HG02938 (cell line): Measurements from ENCODE around the gene FAM186B.
A peak's percentile ranks its signal among the peaks of the same experiment; 100 is the strongest.

Source experiments
- ATAC-seq: cut with Tn5 transposase; IDR thresholded peaks from one replicate; pipeline ENCODE4 v1.9.1; 2021; ENCODE audit warnings: mild to moderate bottlenecking, moderate library complexity; ENCODE audit not compliant: unreplicated experiment

Gene FAM186B

DNA sequence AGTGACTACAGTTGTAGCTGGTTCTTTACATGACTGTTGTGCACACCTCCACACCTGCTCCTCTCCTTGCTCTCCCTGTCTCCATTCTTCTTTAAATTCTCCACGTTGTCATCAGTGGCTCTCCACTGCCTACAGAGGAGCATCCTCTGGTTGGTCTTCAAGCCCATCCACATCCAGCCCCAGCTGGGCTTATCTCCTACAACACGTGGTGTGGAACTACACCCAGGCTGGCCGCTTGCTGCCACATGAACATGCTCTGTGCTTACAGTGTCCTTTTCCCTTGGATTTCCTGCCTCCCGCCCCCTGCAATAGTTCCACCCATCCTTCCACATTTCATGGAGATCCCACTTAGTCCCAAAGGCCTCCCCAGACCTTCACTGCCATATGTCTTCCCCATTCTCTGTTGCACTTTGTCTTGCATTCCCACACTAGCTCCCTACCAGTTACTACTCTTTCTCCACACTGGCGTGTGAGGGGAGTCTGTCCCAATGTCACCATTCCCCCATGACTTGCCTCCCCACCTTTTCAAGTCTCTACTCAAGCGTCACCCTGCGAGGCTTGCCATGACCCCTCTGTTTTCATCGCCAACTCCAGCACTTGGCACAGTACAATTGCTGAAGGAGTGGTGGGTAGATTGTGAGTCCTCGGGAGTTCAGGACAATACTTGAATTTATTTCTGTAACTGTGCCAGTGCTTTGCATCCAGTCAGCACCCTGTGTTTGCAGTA is 27.7 kb downstream of the FAM186B start:
- ATAC-seq: no peak

DNA sequence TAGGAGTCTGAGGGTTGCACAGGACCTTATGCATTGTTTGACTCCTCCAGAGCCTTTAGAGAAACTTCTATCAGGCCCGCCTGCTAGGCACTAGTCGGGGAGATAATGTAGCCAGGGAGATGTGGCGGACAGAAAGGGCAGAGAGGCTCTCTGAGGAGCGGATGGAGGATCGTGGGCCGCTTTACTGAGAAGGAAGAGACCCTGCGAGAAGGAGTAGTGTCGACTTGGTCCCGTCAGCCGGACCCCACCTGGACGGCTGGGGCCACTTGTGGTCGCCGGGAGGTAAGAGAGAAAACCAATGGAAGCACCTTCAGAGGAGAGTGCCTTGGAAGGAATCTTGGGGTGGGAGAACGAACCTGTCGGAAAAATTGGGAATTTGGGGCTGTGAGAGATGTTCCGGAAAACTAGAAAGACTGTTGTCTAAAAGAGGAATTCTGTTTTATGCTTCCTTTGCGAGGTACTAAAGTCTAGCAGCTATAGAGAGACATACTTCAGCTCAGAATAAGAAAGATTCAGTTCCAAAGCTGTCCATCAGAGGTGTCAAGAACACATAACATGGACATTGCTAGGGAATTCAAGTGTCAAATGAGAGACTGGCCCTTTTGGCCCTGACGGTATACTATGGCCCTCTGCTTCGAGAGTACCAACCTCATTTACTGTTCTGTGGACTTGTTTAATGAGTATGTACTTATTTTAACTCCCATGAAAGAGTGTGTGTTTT is 36.8 kb downstream of the FAM186B start:
- peak; percentile 25 for ATAC-seq

DNA sequence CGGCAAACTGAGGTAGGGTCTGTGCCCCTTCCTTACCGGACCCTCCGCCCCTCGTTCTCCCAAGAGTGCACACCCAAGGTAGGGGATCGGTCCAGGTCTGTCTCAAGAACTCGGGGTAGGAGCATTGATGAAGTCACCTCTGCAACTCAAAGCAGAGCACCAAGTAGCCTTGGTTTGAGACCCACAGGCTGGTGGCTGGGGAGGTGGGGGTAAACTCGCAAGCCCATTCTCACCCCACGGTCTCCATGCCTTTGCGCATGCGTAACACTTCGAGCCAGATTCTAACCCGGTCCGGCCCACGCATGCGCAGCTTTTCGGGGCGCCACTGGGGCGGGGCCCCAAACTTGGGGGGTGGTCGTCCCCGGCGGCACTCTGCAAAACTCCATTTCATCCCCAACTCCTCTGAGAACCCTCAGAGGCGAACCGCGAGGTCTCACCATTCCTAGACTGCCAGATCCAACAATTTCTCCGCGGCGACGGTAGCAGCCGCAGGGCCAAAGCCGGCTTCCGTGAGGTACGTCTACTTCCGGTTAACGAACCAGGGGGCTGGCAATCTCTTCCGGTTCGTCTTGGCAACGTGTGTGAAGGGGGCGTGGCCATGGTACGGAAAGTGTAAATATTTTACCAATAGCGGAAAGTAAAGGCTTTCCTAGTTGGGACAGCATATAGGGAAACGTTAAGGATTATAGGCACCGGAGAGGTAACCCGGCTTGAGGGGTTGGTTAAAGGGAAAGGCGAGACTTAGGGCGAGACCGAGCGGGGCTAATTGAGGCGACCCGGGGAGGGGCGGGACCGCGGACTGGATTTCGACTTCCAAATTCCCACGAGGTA is 37.6 kb downstream of the FAM186B start, which contains the start of gene MCRS1:
MCRS1 (minus strand) TSS at position 532 of the 831 bp plus-strand sequence. CDS start 1,411 bp downstream, outside the sequence.
- ATAC-seq: peak; percentile 86

DNA sequence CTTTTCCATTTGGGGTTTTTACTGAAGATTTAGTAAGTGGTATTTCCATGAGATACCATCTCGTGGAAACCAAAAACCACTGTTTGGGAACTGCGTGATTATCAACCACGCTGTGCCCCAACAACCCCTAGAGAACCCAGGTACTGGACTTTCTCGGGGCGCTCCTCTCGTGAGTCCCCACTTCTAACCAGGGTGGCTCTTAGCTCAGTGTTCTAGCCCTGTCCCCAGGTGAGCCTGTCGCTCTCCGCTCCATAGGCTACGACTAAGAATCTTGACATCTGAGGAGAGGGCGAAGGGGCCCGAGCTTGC is 38.2 kb downstream of the FAM186B start:
- no peak for ATAC-seq

DNA sequence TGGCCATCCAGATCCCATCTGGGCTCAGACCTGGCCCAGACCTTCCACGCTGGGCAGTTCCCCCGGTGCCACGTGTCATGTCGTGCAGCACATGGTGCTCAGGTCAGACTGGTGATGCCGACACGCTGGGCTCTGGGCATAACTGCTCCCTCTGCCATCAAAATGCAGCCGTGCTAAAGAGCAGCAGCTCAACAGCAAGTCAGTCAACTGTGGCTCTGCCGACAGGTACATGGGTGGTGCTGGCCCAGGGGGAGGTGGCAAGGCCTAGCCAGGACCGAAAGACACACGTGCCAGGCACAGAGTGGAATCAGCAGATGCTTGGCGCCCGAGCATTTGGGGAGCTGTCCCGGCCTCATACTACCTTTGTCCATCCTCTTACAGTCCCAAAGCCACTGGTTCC is 39.1 kb downstream of the FAM186B start:
- ATAC-seq: no peak

DNA sequence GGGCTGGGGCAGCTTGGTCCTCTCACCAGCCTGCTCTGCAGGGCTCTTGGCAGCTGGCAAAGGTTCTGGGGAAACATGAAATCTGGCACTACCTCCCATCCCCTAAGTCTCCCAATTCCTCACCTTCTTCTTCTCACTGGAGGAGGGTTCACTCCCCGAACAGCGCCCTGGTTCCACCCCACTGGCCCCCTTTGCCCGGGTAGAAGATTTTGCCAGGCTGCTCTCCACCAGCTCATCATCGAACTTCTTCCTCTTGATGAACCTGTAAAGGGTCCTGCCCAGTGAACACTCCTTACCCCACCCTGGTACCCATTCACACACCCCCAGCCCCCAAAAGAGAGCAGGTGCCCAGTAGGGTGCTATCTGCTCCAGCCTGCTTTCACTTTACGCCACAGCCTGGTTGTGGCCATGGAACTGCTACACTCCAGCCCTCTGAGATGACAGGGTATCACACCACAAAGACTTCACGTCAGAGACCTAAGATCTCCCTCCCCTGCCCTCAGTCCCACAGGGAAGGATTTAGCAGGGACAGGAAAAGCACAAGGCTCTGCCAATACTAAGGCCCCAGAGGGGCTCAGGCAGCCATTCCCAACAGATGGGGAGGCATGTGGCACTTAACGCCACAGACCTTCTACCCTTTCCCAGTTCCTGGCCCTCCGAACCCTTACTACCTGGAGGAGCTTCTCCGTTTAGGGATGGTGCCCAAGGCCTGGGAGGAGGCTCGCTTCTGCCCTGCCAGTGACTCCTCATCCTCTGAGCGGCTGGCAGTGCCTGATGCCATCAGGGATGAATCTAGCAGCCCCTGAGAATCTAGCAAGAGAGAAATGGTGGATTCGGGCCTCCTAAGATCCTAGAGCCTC is 39.8 kb downstream of the FAM186B start:
- ATAC-seq: no peak

DNA sequence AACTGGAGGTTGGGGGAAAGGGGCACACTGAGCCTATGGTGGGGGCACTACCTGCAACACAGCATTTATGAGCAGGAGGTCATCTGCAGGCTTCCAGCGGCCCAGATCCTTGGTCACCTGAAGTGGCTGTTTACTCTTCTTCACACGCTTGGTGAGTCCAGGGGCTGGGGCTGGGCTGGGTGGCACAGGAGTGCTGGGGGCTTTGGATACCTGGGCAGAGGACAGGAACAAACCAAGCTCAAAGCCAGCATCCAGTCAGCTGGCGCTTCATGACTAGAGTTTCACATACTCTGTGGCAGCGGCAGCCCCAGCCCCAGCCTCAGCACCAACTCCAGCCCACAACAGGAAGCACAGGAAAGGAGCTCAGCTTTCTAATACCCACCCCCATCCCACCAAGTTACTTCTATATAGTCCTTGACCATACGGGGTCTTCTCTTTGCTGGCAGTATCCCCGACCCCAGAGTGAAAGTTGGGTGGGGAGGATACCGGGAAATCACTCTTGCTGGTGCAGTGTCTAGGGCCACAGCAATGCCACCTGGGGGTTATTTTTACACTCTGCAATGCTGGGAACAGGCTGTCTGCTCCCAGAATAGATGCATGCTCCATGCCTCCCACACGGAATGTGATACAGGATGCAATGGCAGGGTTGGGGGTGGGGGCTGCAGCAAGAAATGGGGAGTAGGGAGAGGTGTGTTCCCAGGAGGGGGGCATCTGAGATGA is 40.6 kb downstream of the FAM186B start:
- no peak for ATAC-seq

DNA sequence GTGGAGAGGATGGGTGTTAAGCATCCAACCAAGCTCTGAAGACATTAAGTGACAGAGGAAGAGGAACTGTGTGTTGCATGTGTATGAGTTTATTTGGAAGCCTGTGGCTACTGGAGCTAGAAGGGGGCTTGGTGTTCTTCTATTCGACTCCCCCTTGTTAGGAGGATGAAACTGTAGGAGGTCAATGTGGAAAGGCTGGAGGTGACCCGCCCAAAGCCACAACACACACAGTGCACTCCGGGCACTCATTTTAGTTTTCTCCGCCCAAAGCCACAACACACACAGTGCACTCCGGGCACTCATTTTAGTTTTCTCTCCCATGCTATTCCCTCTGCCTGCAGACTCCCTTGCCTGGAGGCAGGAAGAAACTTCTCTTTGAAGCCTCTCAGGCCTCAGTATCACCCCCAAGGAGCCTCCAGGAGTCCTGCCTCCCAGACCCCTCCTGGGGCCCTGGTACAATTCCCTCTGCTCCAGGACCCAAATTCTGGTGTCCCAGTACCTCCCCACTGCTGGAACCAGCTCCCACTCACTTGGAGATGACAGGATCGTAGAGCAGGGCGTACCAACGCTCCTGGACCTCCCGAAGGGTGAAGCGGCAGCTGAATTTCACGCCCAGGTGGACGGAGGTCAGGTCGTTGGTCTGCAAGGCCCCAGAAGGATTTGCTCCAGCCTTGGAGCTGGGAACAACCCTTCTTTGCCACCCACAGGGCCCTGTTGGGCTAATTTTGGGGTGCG is 41.3 kb downstream of the FAM186B start:
- no peak for ATAC-seq

DNA sequence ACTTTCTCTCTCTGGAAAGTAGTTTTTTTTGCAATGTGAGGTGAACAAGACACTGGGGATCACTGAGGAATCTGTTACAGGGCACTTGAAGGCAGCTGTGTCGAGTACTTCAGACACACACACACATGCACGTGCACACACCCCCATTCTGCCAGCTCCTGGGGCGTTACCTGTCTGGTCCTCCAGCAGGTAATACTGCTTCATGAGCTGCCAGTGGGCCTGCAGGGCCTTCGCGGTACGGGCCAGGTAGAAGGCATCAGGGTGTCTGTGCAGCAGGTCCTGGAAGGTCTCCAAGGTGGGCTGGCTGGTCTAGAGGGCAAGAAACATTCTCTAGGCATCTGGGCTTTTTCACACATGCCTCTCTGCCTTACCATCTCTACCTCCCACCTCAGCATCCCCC is 42.6 kb downstream of the FAM186B start:
- no peak for ATAC-seq

DNA sequence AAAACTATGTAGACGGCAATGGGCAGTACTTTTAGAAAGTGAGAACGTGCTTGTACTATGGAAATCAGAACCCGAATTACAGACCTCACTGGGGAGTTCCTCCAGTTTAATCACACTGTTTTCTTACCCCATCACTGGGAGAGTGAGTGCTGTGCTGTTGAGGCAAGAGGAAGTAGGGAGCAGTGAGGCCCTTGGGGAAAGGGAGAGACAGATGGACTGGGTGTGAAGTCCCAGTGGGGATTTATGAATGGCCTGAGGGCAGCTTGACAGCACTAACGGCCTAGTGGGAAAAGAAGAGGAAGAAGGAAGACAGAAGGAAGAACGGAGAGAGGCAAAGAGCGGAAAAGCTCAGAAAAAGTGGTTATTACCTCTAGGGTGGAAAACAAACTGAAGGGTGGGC is 43.2 kb downstream of the FAM186B start:
- no peak for ATAC-seq

DNA sequence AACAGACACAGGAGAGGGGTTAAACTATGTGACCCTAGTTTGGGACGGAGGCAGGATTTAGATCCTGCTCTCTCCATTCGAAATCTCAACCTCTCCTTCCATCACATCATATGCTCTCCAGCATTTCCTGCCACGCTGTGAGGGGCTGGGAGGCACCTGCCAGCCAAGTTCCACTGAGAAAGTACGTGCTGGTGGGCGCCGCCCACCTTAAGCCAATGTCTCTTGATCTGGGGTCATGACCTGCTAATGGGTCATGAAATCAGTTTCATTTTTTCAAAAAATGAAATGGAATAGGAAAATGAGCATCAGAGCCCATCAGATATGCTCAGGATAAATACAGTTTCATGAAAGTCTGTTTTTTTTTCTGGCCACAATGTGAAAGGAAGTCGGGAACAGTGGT is 44.7 kb downstream of the FAM186B start:
- no peak for ATAC-seq

DNA sequence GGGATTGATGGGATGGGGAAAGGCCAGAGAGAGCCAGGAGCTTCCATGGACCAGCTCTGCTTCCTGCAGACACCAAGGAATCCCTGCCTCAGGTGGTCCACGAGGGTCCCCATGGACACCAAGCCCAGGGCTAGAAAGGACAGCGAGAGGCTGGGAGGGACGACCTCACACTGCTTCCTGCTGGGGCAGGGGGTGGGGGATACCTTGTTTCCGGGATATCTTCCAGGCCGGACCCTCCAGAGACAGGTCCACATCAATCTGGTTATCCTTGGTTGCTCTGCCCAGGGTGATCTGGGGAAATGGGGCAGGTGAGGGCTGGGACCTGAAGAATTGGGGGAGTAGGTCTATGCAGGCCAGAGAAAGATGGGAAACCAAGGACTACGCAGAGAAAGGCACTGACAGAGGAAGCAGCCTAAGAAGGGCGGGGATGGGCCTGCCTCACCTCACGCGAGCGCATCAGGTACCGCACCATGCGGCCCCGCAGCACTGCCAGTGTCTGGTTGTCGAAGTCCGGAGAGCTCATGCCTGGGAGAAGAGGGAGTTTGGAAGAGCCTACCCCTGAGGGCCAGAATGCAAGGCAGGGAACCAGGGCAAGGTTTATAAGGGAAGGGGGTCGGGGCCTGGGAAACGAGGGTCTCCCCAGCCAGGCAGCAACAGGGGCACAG is 46.3 kb downstream of the FAM186B start:
- no peak for ATAC-seq

DNA sequence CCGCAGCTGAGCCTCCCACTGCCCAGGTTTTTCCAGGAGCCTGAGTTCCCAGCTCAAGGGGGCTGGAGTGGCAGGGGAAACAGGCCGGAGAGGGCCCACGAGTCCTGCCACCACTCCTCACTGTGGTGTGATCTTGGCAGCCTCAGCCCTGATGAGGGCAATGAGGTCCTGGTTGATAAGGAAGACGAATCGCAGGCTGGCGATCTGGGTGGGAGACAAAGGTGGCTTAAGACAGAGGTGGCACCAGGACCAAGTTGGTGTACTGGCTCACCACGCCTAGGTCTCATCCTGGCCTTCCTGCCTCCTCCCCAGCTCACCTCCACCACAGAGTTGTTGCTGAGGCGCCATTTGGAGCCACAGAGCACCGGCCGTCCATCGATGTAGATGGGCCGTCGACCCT is 46.9 kb downstream of the FAM186B start:
- ATAC-seq: no peak

DNA sequence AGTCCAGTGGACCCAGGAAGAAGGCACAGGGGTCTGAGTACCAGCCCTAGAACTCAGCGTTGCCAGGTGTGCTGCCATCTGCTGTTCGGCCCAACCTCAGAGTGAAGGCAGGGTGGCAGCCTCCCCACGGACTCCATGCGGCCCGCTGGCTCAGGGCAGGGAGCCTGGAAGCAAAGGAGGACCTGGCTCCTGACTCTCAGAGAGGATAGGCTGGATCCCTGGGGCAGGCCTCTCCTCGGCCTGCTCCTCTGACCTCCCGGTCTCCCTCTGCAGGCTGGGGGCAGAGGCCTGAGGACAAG is 47.6 kb downstream of the FAM186B start:
- ATAC-seq: no peak

DNA sequence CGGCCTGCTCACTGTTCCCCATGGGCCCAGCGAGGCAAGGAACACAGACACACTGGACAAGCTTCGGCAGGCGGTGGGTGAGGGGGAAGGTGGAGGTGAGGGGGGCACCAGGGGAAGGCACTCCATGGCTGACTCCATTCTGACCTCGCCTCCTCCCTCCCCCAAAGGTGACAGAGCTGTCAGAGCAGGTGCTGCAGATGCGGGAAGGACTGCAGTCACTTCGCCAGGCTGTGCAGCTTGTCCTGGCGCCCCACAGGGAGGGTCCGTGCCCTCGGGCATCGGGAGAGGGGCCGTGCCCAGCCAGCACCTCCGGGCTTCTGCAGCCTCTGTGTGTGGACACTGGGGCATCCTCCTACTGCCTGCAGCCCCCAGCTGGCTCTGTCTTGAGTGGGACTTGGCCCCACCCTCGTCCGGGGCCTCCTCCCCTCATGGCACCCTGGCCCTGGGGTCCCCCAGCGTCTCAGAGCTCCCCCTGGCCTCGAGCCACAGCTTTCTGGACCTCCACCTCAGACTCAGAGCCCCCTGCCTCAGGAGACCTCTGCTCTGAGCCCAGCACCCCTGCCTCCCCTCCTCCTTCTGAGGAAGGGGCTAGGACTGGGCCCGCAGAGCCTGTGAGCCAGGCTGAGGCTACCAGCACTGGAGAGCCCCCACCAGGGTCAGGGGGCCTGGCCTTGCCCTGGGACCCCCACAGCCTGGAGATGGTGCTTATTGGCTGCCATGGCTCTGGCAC is 48.1 kb downstream of the FAM186B start:
- ATAC-seq: no peak

DNA sequence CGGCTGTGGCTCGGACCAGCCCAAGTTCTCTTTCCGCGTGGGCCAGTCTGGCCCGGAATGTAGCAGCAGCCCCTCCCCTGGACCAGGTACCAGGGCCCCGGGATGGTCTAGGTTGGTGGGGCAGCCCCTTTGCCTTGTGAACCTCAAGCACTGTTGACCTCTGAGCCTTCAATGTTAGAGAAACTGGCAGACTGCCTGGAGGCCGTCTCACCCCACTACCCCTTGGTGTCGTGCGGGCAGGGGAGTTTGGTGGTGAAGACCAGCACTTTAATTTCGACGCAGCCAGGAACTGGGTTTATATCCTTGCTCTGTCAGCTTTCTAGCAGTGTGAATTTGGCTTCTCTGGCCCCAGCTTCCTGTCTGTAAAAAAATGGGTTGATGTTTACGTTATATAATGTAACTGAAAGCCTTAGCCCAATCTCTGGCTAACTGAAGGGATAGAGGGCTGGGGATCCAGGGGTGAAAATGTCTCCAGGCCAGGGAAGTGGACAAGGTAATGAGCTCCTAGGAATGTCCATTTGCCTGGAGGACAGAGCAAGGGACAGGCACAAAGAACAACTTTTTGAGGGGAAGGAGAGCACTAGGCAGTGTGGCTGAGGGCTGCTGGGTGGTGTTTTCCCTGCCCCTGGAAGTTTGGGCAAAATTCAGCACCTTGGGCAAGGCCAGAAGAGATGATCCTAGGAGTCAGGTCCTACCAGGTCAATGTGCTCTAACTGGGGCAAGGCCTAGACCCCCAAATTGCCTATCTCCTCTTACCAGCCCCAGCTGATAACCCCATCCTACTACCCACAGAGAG is 48.9 kb downstream of the FAM186B start:
- ATAC-seq: no peak

DNA sequence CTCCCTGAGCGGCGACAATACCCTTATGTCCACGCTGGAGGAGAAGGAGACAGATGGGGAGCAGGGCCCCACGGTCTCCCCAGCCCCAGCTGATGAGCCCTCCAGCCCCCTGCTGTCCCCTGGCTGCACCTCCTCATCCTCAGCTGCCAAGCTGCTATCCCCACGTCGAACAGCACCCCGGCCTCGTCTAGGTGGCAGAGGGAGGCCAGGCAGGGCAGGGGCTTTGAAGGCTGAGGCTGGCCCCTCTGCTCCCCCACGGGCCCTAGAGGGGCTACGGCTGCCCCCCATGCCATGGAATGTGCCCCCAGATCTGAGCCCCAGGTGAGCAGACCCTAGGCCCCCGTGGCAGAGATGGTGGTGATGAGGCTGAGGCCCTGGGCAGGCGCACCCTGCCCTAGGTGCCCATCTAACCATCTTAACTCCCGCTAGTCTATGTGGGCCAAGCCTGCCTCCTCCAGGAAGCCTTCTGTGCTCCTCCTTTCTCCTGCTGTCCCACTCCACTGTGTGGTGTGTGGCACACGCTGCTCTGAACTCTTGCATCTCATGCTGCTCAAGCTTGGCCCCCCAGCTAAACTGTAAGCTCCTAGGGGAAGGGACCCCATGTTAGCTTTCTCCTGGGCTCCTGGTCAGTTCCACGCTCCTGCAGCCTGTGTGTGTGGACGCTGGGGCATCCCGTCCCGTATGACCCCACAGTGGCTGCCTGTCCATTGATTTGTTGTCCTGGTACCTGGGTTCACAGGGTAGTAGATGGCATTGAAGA is 49.6 kb downstream of the FAM186B start:
- ATAC-seq: no peak
